GM23338 (cell line): ENCODE results near the gene RSPH3. TPM values are rescaled to one million over a fixed set of nuclear protein-coding genes. Genes with fewer than 3 reads are reported as not detected.

ENCODE experiments used
- ATAC-seq: fragments of 200-7000 bp; cut with Tn5 transposase; 3 replicates; pipeline ENCODE4 v1.9.1; 2020
- DNase-seq: peaks from one replicate; pipeline ENCODE4 v3.0.0-alpha.2; 2015; ENCODE audit warnings: low spot score
- H2AFZ ChIP-seq: fragments of 200-600 bp; sonication (generic); 2 replicates; pipeline ENCODE4 v1.8.0; 2016; ENCODE audit warnings: antibody characterized with exemption, mild to moderate bottlenecking, moderate library complexity
- H3F3A ChIP-seq: fragments of 200-600 bp; sonication (generic); replicated peaks from 2 replicates; pipeline ENCODE4 v1.8.0; 2017; ENCODE audit warnings: antibody characterized with exemption, mixed run types, low read depth
- H3K27ac ChIP-seq: fragments of 200-600 bp; sonication (generic); 2 replicates; pipeline ENCODE4 v1.6.1; 2016; ENCODE audit warnings: low read depth
- H3K27me3 ChIP-seq: fragments of 200-600 bp; sonication (generic); 2 replicates; pipeline ENCODE4 v1.8.0; 2016; ENCODE audit warnings: mild to moderate bottlenecking, mixed run types, moderate library complexity; ENCODE audit not compliant: insufficient read depth
- H3K36me3 ChIP-seq: fragments of 200-600 bp; sonication (generic); 2 replicates; pipeline ENCODE4 v1.8.0; 2016; ENCODE audit warnings: mild to moderate bottlenecking; ENCODE audit not compliant: insufficient read depth
- H3K4me1 ChIP-seq: fragments of 200-600 bp; sonication (generic); 2 replicates; pipeline ENCODE4 v1.8.0; 2016; ENCODE audit warnings: mild to moderate bottlenecking, moderate library complexity; ENCODE audit not compliant: insufficient read depth
- H3K4me2 ChIP-seq: fragments of 200-600 bp; sonication (generic); 2 replicates; pipeline ENCODE4 v1.7.1; 2017; ENCODE audit warnings: mixed run types
- H3K4me3 ChIP-seq: fragments of 200-600 bp; sonication (generic); 2 replicates; pipeline ENCODE4 v1.6.1; 2016; ENCODE audit warnings: mixed run types
- H3K79me2 ChIP-seq: fragments of 200-600 bp; sonication (generic); replicated peaks from 2 replicates; pipeline ENCODE4 v1.8.0; 2017; ENCODE audit warnings: mild to moderate bottlenecking; ENCODE audit not compliant: insufficient read depth
- H3K9me2 ChIP-seq: fragments of 200-600 bp; sonication (generic); 2 replicates; pipeline ENCODE4 v1.8.0; 2017; ENCODE audit not compliant: insufficient read depth
- H4K20me1 ChIP-seq: fragments of 200-600 bp; sonication (generic); replicated peaks from 2 replicates; pipeline ENCODE4 v1.8.0; 2017; ENCODE audit warnings: mild to moderate bottlenecking; ENCODE audit not compliant: insufficient read depth
- H3K27ac Mint-ChIP-seq: 2 replicates; pipeline ENCODE4 v1.8.0; 2020; ENCODE audit warnings: inconsistent platforms, mild to moderate bottlenecking, moderate library complexity, mixed read lengths
- H3K27me3 Mint-ChIP-seq: 3 replicates; pipeline ENCODE4 v1.8.0; 2022; ENCODE audit warnings: low read depth, mild to moderate bottlenecking, moderate library complexity, mixed read lengths, inconsistent platforms; ENCODE audit not compliant: insufficient read depth, poor library complexity
- H3K36me3 Mint-ChIP-seq: 3 replicates; pipeline ENCODE4 v1.8.0; 2021; ENCODE audit warnings: low read depth, mild to moderate bottlenecking, inconsistent platforms, moderate library complexity, mixed read lengths
- H3K4me1 Mint-ChIP-seq: 3 replicates; pipeline ENCODE4 v1.8.0; 2020; ENCODE audit warnings: mild to moderate bottlenecking, inconsistent platforms, mixed read lengths
- H3K4me3 Mint-ChIP-seq: 3 replicates; pipeline ENCODE4 v1.8.0; 2021; ENCODE audit warnings: moderate library complexity, mild to moderate bottlenecking, inconsistent platforms, mixed read lengths
- H3K9me3 Mint-ChIP-seq: 3 replicates; pipeline ENCODE4 v1.8.0; 2020; ENCODE audit warnings: moderate library complexity, mild to moderate bottlenecking, inconsistent platforms, mixed read lengths
- CREB1 ChIP-seq: fragments of 250-450 bp; sonication (Bioruptor Pico); IDR thresholded peaks from 2 replicates; pipeline ENCODE4 v1.5.0; 2020; ENCODE audit warnings: low read depth, mild to moderate bottlenecking, moderate library complexity
- CTCF ChIP-seq, 2 experiments: fragments of 200-600 bp in 1 of 2; sonication (generic) in 1 of 2; conservative IDR thresholded peaks; 2 replicates each; pipeline versions ENCODE4 v1.5.1 to v1.6.1; 2016 to 2017; ENCODE audit warnings: antibody characterized with exemption in 2 of 2, low read depth in 2 of 2, mild to moderate bottlenecking in 2 of 2, moderate library complexity in 1 of 2
- ETS1 ChIP-seq: IDR thresholded peaks from 2 replicates; pipeline ENCODE4 v1.6.1; 2016; ENCODE audit warnings: antibody characterized with exemption
- EZH2 ChIP-seq: fragments of 200-600 bp; sonication (generic); IDR thresholded peaks from one replicate; pipeline ENCODE4 v1.8.0; 2017; ENCODE audit warnings: antibody characterized with exemption, mild to moderate bottlenecking, low read depth; ENCODE audit not compliant: unreplicated experiment
- EZH2phosphoT487 ChIP-seq: fragments of 200-600 bp; sonication (generic); IDR thresholded peaks from one replicate; pipeline ENCODE4 v1.8.1; 2018; ENCODE audit warnings: antibody characterized with exemption; ENCODE audit not compliant: unreplicated experiment
- JUNB ChIP-seq: IDR thresholded peaks from one replicate; pipeline ENCODE4 v1.6.1; 2016; ENCODE audit warnings: antibody characterized with exemption; ENCODE audit not compliant: unreplicated experiment
- NANOG ChIP-seq: IDR thresholded peaks from 2 replicates; pipeline ENCODE4 v1.6.1; 2016; ENCODE audit warnings: antibody characterized with exemption, borderline replicate concordance
- POLR2AphosphoS5 ChIP-seq: IDR thresholded peaks from 2 replicates; pipeline ENCODE4 v1.6.1; 2016; ENCODE audit warnings: antibody characterized with exemption, low read depth
- REST ChIP-seq: IDR thresholded peaks from one replicate; pipeline ENCODE4 v1.6.1; 2018; ENCODE audit warnings: antibody characterized with exemption; ENCODE audit not compliant: unreplicated experiment
- STAT1 ChIP-seq: IDR thresholded peaks from one replicate; pipeline ENCODE4 v1.6.1; 2016; ENCODE audit warnings: antibody characterized with exemption; ENCODE audit not compliant: unreplicated experiment
- ZNF114 ChIP-seq: fragments of 250-450 bp; sonication (Bioruptor Pico); IDR thresholded peaks from 2 replicates; pipeline ENCODE4 v1.5.0; 2020; ENCODE audit warnings: mild to moderate bottlenecking, moderate library complexity
- ZNF331 ChIP-seq: fragments of 250-450 bp; sonication (Bioruptor Pico); IDR thresholded peaks from 2 replicates; pipeline ENCODE4 v1.5.0; 2020; ENCODE audit warnings: low read depth, mild to moderate bottlenecking, moderate library complexity
- ZNF462 ChIP-seq: fragments of 250-450 bp; sonication (Bioruptor Pico); IDR thresholded peaks from 2 replicates; pipeline ENCODE4 v1.5.0; 2020; ENCODE audit warnings: mild to moderate bottlenecking, moderate library complexity
- polyA plus RNA-seq: library from polyadenylated mRNA; unstranded; fragments of >200 nt; fragmentation: Nextera tagmentation; extraction: Ambion mirVana; gene quantifications from 2 replicates; pipeline ENCODE4 v1.2.1, GENCODE V29; 2016
- total RNA-seq: library from RNA; depleted of rRNA; stranded (reverse); fragments of >200 nt; shearing (Covaris generic); gene quantifications from 2 replicates; pipeline ENCODE4 v1.2.3, GENCODE V29; 2014

RSPH3 gene
- total and polyA plus RNA-seq, 2 experiments from 2014 or later: 1.7 to 3.9 TPM

GRCh38 chr6:158987657-158988056, 12.3 kb downstream of the RSPH3 start:
- Histone ChIP-seq H3F3A (no peaks in the 10 kb centered on the region), H4K20me1 (no peaks in the 10 kb centered on the region), H3K4me1 (no peaks in the 10 kb centered on the region), H3K27ac (no peak overlapping the region), H3K4me2 (no peak overlapping the region), H2AFZ (no peak overlapping the region), H3K9me2 (no peaks in the 10 kb centered on the region), H3K36me3 (no peaks in the 10 kb centered on the region), H3K4me3 (no peak overlapping the region), H3K79me2 (no peaks in the 10 kb centered on the region), H3K27me3 (no peaks in the 10 kb centered on the region)
- H3K27me3 Mint-ChIP-seq: no peaks in the 10 kb centered on the region
- H3K4me3 Mint-ChIP-seq: no peak overlapping the region
- DNase-seq (no peak), ATAC-seq (no peak)
- H3K27ac Mint-ChIP-seq: no peak overlapping the region
- no peaks in the 10 kb centered on the region for H3K4me1 Mint-ChIP-seq
- TF ChIP-seq REST (no peak), EZH2phosphoT487 (no peak), JUNB (no peak), CTCF (conservative IDR thresholded peaks at IDR 0.05; ENCODE audit: low read depth in 2 of 2) (no peak), ZNF331 (CRISPR knock-in tag) (no peak), STAT1 (no peak), ZNF462 (CRISPR knock-in tag) (no peak), EZH2 (no peak), NANOG (no peak), POLR2AphosphoS5 (no peak), ETS1 (no peak), ZNF114 (CRISPR knock-in tag) (no peak), CREB1 (CRISPR knock-in tag) (no peak)
- no peaks in the 10 kb centered on the region for H3K36me3 Mint-ChIP-seq
- no peaks in the 10 kb centered on the region; the same call in 2 of the 3 replicates for H3K9me3 Mint-ChIP-seq
